ENCODE results near the gene MMP13. TPM values are rescaled to one million over a fixed set of nuclear protein-coding genes. Genes with fewer than 3 reads are reported as not detected.

MMP13 gene
- total RNA-seq, 1 donor from 2014 or later = 6.5 TPM

DNA sequence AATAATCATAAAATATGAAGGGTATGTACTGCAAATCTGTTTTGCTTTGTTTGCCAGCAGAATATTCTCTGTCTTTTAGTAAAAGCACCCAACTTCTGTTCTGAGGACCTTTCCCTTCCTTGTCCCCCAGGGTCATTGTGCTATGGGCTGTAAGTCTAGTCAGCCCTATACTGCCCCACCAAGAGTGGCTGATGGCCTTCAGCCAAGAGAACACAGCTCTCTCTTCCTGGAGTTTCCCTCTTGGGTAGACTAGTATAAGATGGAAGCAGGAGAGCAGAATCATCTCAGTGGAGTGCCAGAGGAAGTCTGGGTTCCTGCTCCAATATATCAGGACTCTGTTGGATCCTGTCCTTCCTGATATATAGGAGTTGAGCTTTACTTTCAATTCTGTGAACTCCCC is 29.0 kb downstream of the MMP13 start:
- Mint-ChIP-seq H3K36me3 (ENCODE audit: low read depth) (no peaks in the 10 kb centered on the region), H3K27ac (ENCODE audit: unreplicated experiment) (no peak overlapping the region), H3K9me3 (ENCODE audit: low read depth) (no peaks in the 10 kb centered on the region), H3K4me3 (ENCODE audit: unreplicated experiment) (no peak overlapping the region), H3K27me3 (ENCODE audit: low read depth) (peaks cover 7% of the 10 kb centered on the region), H3K4me1 (ENCODE audit: low read depth) (peaks cover 14% of the 10 kb centered on the region)
- TF ChIP-seq, protein P1, sequence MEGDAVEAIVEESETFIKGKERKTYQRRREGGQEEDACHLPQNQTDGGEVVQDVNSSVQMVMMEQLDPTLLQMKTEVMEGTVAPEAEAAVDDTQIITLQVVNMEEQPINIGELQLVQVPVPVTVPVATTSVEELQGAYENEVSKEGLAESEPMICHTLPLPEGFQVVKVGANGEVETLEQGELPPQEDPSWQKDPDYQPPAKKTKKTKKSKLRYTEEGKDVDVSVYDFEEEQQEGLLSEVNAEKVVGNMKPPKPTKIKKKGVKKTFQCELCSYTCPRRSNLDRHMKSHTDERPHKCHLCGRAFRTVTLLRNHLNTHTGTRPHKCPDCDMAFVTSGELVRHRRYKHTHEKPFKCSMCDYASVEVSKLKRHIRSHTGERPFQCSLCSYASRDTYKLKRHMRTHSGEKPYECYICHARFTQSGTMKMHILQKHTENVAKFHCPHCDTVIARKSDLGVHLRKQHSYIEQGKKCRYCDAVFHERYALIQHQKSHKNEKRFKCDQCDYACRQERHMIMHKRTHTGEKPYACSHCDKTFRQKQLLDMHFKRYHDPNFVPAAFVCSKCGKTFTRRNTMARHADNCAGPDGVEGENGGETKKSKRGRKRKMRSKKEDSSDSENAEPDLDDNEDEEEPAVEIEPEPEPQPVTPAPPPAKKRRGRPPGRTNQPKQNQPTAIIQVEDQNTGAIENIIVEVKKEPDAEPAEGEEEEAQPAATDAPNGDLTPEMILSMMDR (IDR thresholded peaks at IDR 0.05) = no peak
- DNase-seq (ENCODE audit: low spot score) = no peak

DNA sequence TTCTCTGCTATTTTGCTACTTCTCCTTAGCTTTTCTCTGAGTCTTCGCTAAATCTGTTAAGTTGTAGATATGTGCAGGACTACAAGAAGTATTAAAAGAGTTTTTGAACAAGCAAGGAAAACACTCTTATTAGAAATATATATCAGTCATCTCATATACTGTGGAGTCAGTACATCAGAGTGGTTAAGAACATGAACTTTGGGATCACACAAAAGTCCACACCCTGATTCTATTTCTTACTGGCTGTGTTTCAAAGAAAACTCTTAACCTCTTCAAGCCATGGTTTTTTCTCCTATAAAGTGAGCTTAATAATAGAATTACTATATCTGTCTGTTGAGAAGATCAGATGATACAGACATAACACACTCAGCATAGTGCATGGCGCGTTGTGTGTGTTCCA is 29.5 kb downstream of the MMP13 start:
- Mint-ChIP-seq H3K36me3 (ENCODE audit: low read depth) (no peaks in the 10 kb centered on the region), H3K4me1 (ENCODE audit: low read depth) (peaks cover 14% of the 10 kb centered on the region), H3K27me3 (ENCODE audit: low read depth) (peaks cover 2% of the 10 kb centered on the region), H3K4me3 (ENCODE audit: unreplicated experiment) (no peak overlapping the region), H3K27ac (ENCODE audit: unreplicated experiment) (no peak overlapping the region), H3K9me3 (ENCODE audit: low read depth) (no peaks in the 10 kb centered on the region)
- DNase-seq (ENCODE audit: low spot score) = no peak
- TF ChIP-seq, protein P1 (IDR thresholded peaks at IDR 0.05) = no peak

DNA sequence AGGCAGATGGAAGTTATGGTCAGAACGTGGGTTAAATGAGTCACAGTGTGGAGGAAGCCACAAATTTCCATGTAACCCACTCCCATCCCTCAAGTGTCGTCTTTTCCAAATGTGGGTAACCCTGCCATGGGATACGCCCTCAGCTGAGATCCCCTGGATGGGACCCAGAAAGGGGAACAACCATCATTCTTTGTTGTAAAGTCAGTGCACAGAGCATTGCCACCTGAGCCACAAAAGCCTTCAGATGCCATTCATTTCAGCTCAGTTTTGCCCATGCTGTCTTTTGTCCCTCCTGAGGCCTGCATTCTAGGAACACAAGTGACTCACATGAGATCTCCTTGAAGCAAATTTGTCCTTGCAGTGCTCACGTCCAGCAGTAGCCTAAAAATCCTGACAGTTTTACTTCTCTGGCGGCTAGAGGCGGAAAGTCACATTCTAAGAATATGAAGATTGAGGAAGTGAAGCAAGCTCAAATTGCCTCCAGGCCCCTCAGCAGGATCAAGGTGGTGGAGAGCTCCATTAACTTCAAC is 30.6 kb downstream of the MMP13 start:
- H3K4me1 Mint-ChIP-seq (ENCODE audit: low read depth) = peaks cover 14% of the 10 kb centered on the region
- TF ChIP-seq, protein P1 (IDR thresholded peaks at IDR 0.05) = no peak
- H3K4me3 Mint-ChIP-seq (ENCODE audit: unreplicated experiment) = no peak overlapping the region
- DNase-seq (ENCODE audit: low spot score) = no peak
- peak overlapping the region; percentile 9 for H3K27ac Mint-ChIP-seq (ENCODE audit: unreplicated experiment)
- H3K9me3 Mint-ChIP-seq (ENCODE audit: low read depth) = no peaks in the 10 kb centered on the region
- H3K36me3 Mint-ChIP-seq (ENCODE audit: low read depth) = no peaks in the 10 kb centered on the region
- H3K27me3 Mint-ChIP-seq (ENCODE audit: low read depth) = no peaks in the 10 kb centered on the region

DNA sequence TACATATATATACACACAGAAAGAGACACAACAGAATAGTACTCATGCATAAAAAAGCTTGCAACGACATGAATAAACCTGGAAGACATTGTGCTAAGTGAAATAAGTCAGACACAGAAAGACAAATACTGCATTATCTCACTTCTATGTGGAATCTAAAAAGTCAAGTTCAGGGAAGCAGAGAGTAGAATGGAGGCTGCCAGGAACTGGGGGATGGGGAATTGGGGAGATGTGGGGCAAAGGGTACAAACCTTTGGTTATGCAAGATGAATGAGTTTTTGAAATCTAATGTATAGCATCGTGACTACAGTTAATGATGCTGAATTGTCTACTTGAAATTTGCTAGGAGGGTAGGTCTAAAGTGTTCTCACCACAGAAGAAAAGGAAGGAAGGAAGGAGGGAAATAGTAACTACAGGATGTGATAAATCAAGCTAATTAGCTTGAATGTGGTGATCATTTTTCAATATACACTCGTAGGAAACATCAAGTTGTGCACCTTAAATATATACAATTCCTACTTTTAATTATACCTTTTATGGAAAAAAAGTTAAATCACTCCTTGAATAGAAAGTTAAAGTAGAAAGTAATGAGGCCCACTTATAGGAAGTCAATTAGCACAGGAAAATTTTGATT is 33.8 kb downstream of the MMP13 start:
- Mint-ChIP-seq H3K9me3 (ENCODE audit: low read depth) (no peaks in the 10 kb centered on the region), H3K4me1 (ENCODE audit: low read depth) (peaks cover 14% of the 10 kb centered on the region), H3K4me3 (ENCODE audit: unreplicated experiment) (no peak overlapping the region), H3K27ac (ENCODE audit: unreplicated experiment) (no peak overlapping the region), H3K36me3 (ENCODE audit: low read depth) (no peaks in the 10 kb centered on the region), H3K27me3 (ENCODE audit: low read depth) (no peaks in the 10 kb centered on the region)
- TF ChIP-seq, protein P1 (IDR thresholded peaks at IDR 0.05) = no peak
- no peak for DNase-seq (ENCODE audit: low spot score)

DNA sequence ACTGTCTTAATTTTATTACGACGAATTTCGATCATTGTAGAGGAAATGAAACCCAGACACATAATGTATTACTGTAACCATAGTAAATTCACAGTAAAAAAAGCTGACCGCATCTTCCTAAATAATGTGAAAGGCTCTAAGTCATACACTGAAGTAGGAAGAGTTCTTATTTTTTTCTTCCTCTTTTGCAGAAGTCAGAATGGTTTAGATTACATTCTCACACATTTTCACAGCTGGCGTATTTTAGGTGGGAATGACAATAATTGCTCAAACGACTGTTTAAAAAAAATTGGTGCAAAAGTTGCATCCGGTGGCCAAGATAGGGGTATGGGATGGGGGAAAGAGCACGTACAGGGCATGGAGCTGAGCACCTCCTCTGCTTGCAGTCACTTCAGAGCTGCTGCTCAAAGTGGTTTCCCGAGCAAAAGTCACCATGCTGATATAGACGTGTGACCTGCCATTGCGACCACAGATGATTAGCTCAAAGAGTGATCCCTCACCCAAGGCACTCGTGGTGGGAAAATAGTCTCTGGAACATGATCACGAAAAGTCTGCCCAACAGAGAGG is 35.3 kb downstream of the MMP13 start:
- Mint-ChIP-seq H3K27ac (ENCODE audit: unreplicated experiment) (no peak overlapping the region), H3K9me3 (ENCODE audit: low read depth) (no peaks in the 10 kb centered on the region), H3K36me3 (ENCODE audit: low read depth) (no peaks in the 10 kb centered on the region), H3K27me3 (ENCODE audit: low read depth) (no peaks in the 10 kb centered on the region), H3K4me3 (ENCODE audit: unreplicated experiment) (no peak overlapping the region), H3K4me1 (ENCODE audit: low read depth) (peaks cover 12% of the 10 kb centered on the region)
- no peak for DNase-seq (ENCODE audit: low spot score)
- TF ChIP-seq, protein P1 (IDR thresholded peaks at IDR 0.05) = no peak
